K562 (cell line): ENCODE data around the gene TNFAIP8L2. TPM values are rescaled to one million over a fixed set of nuclear protein-coding genes. Genes with fewer than 3 reads are reported as not detected.

Source experiments
- ELF1 ChIP-seq: fragments of 200-800 bp; sonication (Bioruptor generic); IDR thresholded peaks from 2 replicates; pipeline ENCODE4 v1.6.1; 2016; ENCODE audit warnings: missing genetic modification characterization, missing compliant biosample characterization
- ESRRB ChIP-seq: fragments of 250-450 bp; sonication (Bioruptor Pico); IDR thresholded peaks from 2 replicates; pipeline ENCODE4 v1.5.0; 2020; ENCODE audit warnings: mild to moderate bottlenecking, moderate library complexity, borderline replicate concordance
- FOXK1 ChIP-seq: sonication (generic); formaldehyde crosslinking; IDR thresholded peaks from 2 replicates; pipeline ENCODE4 v1.8.0; 2022; ENCODE audit warnings: missing genetic modification reagents, mild to moderate bottlenecking, borderline replicate concordance
- MAFG ChIP-seq: fragments of 450-650 bp; conservative IDR thresholded peaks from 2 replicates; pipeline ENCODE4 v1.6.1; 2016; ENCODE audit warnings: missing genetic modification characterization, missing compliant biosample characterization
- RAD21 ChIP-seq, 2 experiments: fragments of 250-450 bp in 1 of 2; fragments of 450-650 bp in 1 of 2; sonication (Bioruptor Pico) in 1 of 2; formaldehyde crosslinking in 1 of 2; IDR thresholded peaks in 1 of 2; conservative IDR thresholded peaks in 1 of 2; 2 replicates each; pipeline versions ENCODE4 v1.4.0 to v1.8.0; 2020 to 2022; ENCODE audit warnings: mild to moderate bottlenecking in 2 of 2, moderate library complexity in 1 of 2
- ZNF121 ChIP-seq: sonication (generic); formaldehyde crosslinking; conservative IDR thresholded peaks from 2 replicates; pipeline ENCODE4 v1.8.0; 2022; ENCODE audit warnings: missing genetic modification reagents
- ZNF41 ChIP-seq: fragments of 250-450 bp; sonication (Bioruptor Pico); conservative IDR thresholded peaks from 2 replicates; pipeline ENCODE4 v1.4.0; 2020; ENCODE audit warnings: mild to moderate bottlenecking
- ZNF444 ChIP-seq: fragments of 250-450 bp; sonication (Bioruptor Pico); IDR thresholded peaks from 2 replicates; pipeline ENCODE4 v1.4.0; 2020; ENCODE audit warnings: mild to moderate bottlenecking, moderate library complexity
- ZNF586 ChIP-seq: fragments of 450-650 bp; formaldehyde crosslinking; conservative IDR thresholded peaks from 2 replicates; pipeline ENCODE4 v1.4.0; 2020; ENCODE audit warnings: mild to moderate bottlenecking, moderate library complexity
- polyA plus RNA-seq, 8 experiments: library from polyadenylated mRNA; depleted of rRNA in 4 of 8; stranded (reverse) in 5 of 8; unstranded in 3 of 8; fragments of >200 nt; fragmentation: Nextera tagmentation in 2 of 8; fragmentation: Illumina TruSeq in 1 of 8; extraction: Ambion mirVana in 2 of 8; extraction: Trizol in 1 of 8; gene quantifications; 2 replicates each; pipeline versions ENCODE4 v1.2.1 to v1.2.3, GENCODE V29; 2011 to 2014; ENCODE audit warnings: inconsistent platforms in 1 of 8, missing spikeins in 1 of 8
- total RNA-seq, 7 experiments: library from RNA; depleted of rRNA in 6 of 7; stranded (reverse); fragments of >200 nt in 6 of 7; fragmentation: Illumina TruSeq in 2 of 7; extraction: Trizol in 2 of 7; gene quantifications; 2 replicates each; pipeline versions ENCODE4 v1.2.1 to v1.2.3, GENCODE V29; 2011 to 2021; ENCODE audit warnings: low replicate concordance in 1 of 7
- TF ChIP-seq, protein P1 (sequence below), 3 experiments: fragments of 200-800 bp in 1 of 3; sonication (Bioruptor generic) in 1 of 3; sonication (generic) in 1 of 3; formaldehyde crosslinking in 1 of 3; IDR thresholded peaks; 2 replicates each; pipeline versions ENCODE4 v1.6.1 to v1.8.0; 2016 to 2022; ENCODE audit warnings: mild to moderate bottlenecking in 2 of 3, missing compliant biosample characterization in 2 of 3, missing genetic modification characterization in 2 of 3, missing genetic modification reagents in 1 of 3
- TF ChIP-seq, protein P2 (sequence below): fragments of 450-650 bp; formaldehyde crosslinking; IDR thresholded peaks from 2 replicates; pipeline ENCODE4 v1.4.0; 2020; ENCODE audit warnings: mild to moderate bottlenecking, moderate library complexity
- TF ChIP-seq, protein P3 (sequence below): sonication (generic); formaldehyde crosslinking; IDR thresholded peaks from 2 replicates; pipeline ENCODE4 v1.8.0; 2022; ENCODE audit warnings: missing genetic modification reagents, mild to moderate bottlenecking, moderate library complexity, borderline replicate concordance
- TF ChIP-seq, protein P4 (sequence below): sonication (generic); formaldehyde crosslinking; IDR thresholded peaks from 2 replicates; pipeline ENCODE4 v1.4.0; 2020; ENCODE audit warnings: mild to moderate bottlenecking, missing genetic modification reagents
- TF ChIP-seq, protein P5 (sequence below): fragments of 450-650 bp; formaldehyde crosslinking; IDR thresholded peaks from 2 replicates; pipeline ENCODE4 v1.4.0; 2022; ENCODE audit warnings: mild to moderate bottlenecking, moderate library complexity
- TF ChIP-seq, protein P6 (sequence below): sonication (generic); formaldehyde crosslinking; IDR thresholded peaks from 2 replicates; pipeline ENCODE4 v1.8.0; 2023; ENCODE audit warnings: mild to moderate bottlenecking, missing genetic modification reagents

The TNFAIP8L2 gene
- total and polyA plus RNA-seq, 9 of the 15 experiments (the other 6 are each of a cell fraction or from before 2014, with no cell fraction given): 0.05 to 1.7 (median 0.52) TPM

DNA sequence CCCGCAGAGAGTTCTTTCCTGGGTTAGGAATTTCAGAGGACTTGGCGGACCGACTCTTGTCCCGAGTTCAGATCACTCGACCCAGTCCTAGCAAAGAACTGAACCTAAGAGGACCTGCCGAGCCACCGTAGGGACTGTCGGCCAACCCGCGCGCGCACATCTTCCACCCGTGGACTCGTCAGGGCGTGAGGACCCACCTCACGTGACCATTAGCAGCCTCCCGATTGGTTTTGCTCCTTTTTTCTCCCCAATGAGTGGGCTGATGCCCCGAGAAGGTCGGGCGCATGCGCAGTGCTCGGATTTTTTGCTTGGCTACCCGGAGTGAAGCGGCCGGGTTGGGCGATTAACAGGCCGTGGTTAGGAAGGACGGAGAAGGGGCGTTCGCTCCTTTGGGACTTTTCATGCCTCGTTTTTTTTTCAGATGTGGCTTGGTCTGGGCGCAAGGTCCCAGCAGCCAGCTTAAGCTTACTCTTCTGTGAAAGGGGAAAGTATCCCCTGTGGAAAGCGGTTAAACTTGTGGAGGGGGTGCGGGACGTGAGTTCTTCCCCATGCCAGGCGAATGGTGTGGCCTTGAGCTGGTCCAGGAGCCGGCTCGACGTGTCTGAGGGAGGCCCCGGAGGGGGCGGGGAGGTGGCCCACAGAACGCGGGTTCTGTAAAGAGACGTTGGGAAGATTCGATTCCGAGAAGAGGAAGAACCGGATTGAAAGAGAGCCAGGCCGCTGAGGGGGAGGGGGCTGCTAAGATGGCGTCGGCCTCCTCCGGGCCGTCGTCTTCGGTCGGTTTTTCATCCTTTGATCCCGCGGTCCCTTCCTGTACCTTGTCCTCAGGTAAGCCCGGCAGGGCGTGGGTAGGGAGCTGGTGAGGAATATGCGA is 42.0 kb downstream of the TNFAIP8L2 start, which contains the start of gene PIP5K1A (continued):
- TF ChIP-seq, protein P1, sequence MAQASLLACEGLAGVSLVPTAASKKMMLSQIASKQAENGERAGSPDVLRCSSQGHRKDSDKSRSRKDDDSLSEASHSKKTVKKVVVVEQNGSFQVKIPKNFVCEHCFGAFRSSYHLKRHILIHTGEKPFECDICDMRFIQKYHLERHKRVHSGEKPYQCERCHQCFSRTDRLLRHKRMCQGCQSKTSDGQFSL (CRISPR knock-in tag; IDR thresholded peaks at IDR 0.05): 0 out of 2 replicates have a peak, but pooled peaks have one; percentile 48
- TF ChIP-seq, protein P1 (tag; IDR thresholded peaks at IDR 0.05): peak in 1 of 2 experiments; percentile 69; a peak in 2 of 4 replicates
- TF ChIP-seq, protein P2, sequence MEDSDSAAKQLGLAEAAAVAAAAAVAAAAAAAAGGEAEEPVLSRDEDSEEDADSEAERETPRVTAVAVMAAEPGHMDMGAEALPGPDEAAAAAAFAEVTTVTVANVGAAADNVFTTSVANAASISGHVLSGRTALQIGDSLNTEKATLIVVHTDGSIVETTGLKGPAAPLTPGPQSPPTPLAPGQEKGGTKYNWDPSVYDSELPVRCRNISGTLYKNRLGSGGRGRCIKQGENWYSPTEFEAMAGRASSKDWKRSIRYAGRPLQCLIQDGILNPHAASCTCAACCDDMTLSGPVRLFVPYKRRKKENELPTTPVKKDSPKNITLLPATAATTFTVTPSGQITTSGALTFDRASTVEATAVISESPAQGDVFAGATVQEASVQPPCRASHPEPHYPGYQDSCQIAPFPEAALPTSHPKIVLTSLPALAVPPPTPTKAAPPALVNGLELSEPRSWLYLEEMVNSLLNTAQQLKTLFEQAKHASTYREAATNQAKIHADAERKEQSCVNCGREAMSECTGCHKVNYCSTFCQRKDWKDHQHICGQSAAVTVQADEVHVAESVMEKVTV (CRISPR knock-in tag): no peak
- no peak for TF ChIP-seq ZNF444 (CRISPR knock-in tag)
- TF ChIP-seq FOXK1 (CRISPR knock-in tag): no peak
- TF ChIP-seq, protein P3, sequence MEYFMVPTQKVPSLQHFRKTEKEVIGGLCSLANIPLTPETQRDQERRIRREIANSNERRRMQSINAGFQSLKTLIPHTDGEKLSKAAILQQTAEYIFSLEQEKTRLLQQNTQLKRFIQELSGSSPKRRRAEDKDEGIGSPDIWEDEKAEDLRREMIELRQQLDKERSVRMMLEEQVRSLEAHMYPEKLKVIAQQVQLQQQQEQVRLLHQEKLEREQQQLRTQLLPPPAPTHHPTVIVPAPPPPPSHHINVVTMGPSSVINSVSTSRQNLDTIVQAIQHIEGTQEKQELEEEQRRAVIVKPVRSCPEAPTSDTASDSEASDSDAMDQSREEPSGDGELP: peak; percentile 65
- TF ChIP-seq, protein P4, sequence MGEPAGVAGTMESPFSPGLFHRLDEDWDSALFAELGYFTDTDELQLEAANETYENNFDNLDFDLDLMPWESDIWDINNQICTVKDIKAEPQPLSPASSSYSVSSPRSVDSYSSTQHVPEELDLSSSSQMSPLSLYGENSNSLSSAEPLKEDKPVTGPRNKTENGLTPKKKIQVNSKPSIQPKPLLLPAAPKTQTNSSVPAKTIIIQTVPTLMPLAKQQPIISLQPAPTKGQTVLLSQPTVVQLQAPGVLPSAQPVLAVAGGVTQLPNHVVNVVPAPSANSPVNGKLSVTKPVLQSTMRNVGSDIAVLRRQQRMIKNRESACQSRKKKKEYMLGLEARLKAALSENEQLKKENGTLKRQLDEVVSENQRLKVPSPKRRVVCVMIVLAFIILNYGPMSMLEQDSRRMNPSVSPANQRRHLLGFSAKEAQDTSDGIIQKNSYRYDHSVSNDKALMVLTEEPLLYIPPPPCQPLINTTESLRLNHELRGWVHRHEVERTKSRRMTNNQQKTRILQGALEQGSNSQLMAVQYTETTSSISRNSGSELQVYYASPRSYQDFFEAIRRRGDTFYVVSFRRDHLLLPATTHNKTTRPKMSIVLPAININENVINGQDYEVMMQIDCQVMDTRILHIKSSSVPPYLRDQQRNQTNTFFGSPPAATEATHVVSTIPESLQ (CRISPR knock-in tag): peak; percentile 45; the same call in 1 of the 2 replicates
- no peak for TF ChIP-seq RAD21 (CRISPR knock-in tag; conservative IDR thresholded peaks at IDR 0.05 in 1 of 2, IDR thresholded peaks at IDR 0.05 in 1 of 2)
- TF ChIP-seq ZNF586 (CRISPR knock-in tag): no peak
- TF ChIP-seq ZNF121 (CRISPR knock-in tag): no peak
- TF ChIP-seq, protein P5, sequence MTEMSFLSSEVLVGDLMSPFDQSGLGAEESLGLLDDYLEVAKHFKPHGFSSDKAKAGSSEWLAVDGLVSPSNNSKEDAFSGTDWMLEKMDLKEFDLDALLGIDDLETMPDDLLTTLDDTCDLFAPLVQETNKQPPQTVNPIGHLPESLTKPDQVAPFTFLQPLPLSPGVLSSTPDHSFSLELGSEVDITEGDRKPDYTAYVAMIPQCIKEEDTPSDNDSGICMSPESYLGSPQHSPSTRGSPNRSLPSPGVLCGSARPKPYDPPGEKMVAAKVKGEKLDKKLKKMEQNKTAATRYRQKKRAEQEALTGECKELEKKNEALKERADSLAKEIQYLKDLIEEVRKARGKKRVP (CRISPR knock-in tag): no peak
- TF ChIP-seq, protein P6, sequence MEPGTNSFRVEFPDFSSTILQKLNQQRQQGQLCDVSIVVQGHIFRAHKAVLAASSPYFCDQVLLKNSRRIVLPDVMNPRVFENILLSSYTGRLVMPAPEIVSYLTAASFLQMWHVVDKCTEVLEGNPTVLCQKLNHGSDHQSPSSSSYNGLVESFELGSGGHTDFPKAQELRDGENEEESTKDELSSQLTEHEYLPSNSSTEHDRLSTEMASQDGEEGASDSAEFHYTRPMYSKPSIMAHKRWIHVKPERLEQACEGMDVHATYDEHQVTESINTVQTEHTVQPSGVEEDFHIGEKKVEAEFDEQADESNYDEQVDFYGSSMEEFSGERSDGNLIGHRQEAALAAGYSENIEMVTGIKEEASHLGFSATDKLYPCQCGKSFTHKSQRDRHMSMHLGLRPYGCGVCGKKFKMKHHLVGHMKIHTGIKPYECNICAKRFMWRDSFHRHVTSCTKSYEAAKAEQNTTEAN (CRISPR knock-in tag): no peak
- no peak for TF ChIP-seq MAFG (tag)
- TF ChIP-seq ELF1 (tag): no peak
- TF ChIP-seq ZNF41 (CRISPR knock-in tag): no peak
- TF ChIP-seq ESRRB: no peak
